ENCODE data around the gene FOXO3.

The FOXO3 gene

DNA sequence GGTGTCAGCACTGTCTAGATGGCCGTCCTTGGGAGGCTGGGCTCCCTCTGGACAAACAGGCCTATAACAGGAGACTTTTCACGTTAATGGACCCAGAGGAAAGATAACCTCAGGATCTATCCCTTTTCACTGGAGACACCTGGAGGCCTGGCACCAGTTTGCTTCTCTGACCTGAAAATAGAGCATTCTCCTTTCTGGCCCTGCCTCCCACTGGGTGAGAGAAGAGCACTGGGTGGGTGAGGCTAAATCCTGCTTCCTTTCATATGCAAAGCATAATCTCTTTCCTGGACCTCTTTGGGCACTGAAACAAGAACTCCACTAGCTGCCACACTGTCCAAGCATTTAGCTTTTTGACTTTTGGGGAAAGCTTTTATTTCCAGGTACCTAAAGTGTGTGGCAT, 78.3 kb downstream of the FOXO3 start:
- H3K4me3 ChIP-seq (ENCODE audit: low read depth, low read length): no peak overlapping the region
- TF ChIP-seq, protein P1, sequence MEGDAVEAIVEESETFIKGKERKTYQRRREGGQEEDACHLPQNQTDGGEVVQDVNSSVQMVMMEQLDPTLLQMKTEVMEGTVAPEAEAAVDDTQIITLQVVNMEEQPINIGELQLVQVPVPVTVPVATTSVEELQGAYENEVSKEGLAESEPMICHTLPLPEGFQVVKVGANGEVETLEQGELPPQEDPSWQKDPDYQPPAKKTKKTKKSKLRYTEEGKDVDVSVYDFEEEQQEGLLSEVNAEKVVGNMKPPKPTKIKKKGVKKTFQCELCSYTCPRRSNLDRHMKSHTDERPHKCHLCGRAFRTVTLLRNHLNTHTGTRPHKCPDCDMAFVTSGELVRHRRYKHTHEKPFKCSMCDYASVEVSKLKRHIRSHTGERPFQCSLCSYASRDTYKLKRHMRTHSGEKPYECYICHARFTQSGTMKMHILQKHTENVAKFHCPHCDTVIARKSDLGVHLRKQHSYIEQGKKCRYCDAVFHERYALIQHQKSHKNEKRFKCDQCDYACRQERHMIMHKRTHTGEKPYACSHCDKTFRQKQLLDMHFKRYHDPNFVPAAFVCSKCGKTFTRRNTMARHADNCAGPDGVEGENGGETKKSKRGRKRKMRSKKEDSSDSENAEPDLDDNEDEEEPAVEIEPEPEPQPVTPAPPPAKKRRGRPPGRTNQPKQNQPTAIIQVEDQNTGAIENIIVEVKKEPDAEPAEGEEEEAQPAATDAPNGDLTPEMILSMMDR (conservative IDR thresholded peaks at IDR 0.05; ENCODE audit: low read depth, low read length): no peak
- DNase-seq (ENCODE audit: low read depth): no peak

DNA sequence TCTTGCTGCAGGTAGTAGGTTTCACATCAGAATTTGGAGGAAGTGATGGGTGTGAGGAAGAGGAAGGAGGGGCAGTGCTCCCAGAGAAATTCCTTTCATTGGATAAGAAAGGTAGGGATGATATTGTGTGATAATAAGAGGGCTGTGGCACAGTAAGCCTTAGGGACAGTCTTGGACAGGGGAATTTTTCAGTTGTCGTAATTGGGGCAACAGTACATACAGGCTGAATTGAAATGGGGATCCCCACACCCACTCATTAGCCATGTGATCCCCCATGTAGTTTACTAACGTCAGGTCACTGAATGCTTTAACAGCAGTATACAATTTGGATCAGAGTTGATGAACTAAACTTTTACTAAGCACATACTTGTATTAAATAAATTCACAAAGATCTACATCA, 79.4 kb downstream of the FOXO3 start:
- H3K4me3 ChIP-seq (ENCODE audit: low read depth, low read length): no peak overlapping the region
- TF ChIP-seq, protein P1 (conservative IDR thresholded peaks at IDR 0.05; ENCODE audit: low read depth, low read length): no peak

DNA sequence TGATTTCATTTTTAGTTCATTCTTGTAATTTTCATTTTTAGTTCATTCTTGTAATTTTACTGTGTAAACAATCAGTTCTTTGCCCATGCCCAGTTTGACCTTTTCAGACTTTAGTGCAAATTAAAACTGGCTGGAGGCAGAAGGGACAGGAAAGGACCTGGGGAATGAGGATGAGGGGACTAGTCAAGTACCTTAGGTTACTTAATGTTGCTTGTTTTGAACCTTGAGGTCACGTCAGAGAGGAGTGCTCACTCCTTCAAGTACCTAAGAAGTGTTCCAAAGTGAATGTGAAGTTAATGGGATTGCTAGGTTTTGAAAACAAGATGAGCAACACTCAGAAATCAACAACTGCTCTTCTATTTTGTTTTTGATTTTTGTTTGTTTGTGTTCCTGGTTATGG, 82.5 kb downstream of the FOXO3 start:
- DNase-seq (ENCODE audit: low read depth): no peak
- H3K4me3 ChIP-seq (ENCODE audit: low read depth, low read length): no peak overlapping the region
- TF ChIP-seq, protein P1 (conservative IDR thresholded peaks at IDR 0.05; ENCODE audit: low read depth, low read length): no peak

More for the DNA sequence above, 79.4 kb downstream of the FOXO3 start:
- DNase-seq (ENCODE audit: low read depth): no peak

DNA sequence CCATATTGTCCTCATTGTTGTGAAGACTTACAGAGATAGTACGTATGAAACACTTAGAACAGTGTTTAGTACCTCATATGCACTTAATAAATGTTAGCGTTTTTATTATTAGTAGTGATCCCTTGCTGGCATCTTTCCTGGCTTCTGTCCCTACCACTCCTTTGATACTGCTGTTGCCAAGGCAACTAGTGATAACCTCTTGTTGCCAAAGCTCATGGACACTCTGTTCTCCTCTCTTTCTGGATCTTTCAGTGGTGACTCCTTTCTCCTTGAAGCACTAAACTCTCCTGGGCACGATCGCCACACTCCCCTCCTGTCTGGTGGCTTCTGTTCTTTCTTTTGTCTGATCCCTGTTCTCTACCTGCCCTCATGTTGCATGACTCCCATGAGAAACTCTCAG, 83.5 kb downstream of the FOXO3 start:
- no peak for DNase-seq (ENCODE audit: low read depth)
- H3K4me3 ChIP-seq (ENCODE audit: low read depth, low read length): no peak overlapping the region
- TF ChIP-seq, protein P1 (conservative IDR thresholded peaks at IDR 0.05; ENCODE audit: low read depth, low read length): no peak

DNA sequence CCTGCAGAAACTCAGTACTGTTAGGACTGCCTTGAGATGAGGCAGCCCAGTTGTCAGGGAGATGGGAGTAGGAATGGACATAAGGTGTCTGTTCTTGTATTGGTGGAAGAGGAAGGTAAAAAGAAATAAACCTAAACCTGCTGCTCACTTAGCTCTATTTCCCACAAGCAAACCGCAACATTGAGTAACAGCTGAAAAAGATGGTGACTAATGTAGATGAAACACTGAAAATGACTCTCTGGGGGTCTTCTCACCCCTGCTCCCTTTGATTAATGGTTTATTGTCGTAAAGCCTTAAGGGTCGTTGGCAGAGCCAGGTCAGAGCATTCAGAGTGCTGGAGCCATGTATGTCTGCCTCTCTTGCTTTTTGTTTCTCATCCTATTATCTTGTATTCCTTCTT, 87.5 kb downstream of the FOXO3 start:
- no peak overlapping the region for H3K4me3 ChIP-seq (ENCODE audit: low read depth, low read length)
- DNase-seq (ENCODE audit: low read depth): no peak
- TF ChIP-seq, protein P1 (conservative IDR thresholded peaks at IDR 0.05; ENCODE audit: low read depth, low read length): no peak

DNA sequence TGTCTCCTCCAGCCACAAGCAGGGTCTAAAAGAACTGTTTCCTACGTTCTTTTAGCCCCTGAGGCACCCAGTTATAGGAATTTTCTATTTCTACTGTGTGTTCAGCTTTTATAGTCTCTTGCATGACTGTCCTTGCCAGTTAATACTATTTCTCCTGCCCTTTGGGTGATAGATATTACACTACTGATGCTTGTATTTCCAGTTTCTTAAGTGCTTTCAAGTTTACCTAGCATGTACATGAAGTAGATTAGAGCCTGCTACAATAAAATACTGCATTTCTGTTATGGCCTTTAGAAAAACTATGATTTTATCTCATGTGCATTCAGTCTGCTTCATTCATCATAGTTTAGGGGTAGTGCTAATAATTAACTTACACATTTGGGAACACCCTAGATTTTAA, 89.6 kb downstream of the FOXO3 start:
- TF ChIP-seq, protein P1 (conservative IDR thresholded peaks at IDR 0.05; ENCODE audit: low read depth, low read length): no peak
- no peak overlapping the region for H3K4me3 ChIP-seq (ENCODE audit: low read depth, low read length)
- no peak for DNase-seq (ENCODE audit: low read depth)

DNA sequence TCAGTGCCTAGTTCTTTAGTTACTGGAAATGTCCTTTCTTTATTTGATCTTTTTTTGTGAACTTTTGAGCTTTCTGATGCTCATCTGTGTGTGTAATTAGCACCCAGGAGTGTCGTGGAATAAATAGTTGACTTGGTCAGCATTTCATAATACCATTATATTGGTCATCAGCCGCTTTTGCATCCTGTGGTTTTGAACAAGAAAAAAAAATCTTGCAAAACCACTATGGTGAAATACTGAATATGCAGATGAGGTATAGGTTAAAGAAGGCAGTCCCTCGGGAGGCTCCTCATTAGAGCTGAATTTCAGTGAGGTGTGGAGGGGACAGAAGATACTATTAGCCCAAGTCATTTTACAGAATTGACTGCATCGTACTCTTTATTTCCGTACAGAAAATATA, 90.1 kb downstream of the FOXO3 start:
- H3K4me3 ChIP-seq (ENCODE audit: low read depth, low read length): no peak overlapping the region
- TF ChIP-seq, protein P1 (conservative IDR thresholded peaks at IDR 0.05; ENCODE audit: low read depth, low read length): no peak

More for the DNA sequence above, 90.1 kb downstream of the FOXO3 start:
- peak; percentile 83 for DNase-seq (ENCODE audit: low read depth)

All from choroid plexus epithelial cell (primary cell).